CD4-positive, alpha-beta T cell treated with Interleukin-12 subunit alpha and Interleukin-12 subunit beta, for 1 hour (primary cell): ENCODE data around the gene C5.
A peak's percentile ranks its signal among the peaks of the same experiment; 100 is the strongest.
"Not testable (repeated sequence)": the region's sequence is repeated elsewhere in the genome, so short reads cannot be mapped to it uniquely, and the experiment has no call there.

ENCODE experiments used
- DNase-seq: peaks from one replicate; pipeline ENCODE4 v3.0.0-alpha.2; 2020

The C5 gene

DNA sequence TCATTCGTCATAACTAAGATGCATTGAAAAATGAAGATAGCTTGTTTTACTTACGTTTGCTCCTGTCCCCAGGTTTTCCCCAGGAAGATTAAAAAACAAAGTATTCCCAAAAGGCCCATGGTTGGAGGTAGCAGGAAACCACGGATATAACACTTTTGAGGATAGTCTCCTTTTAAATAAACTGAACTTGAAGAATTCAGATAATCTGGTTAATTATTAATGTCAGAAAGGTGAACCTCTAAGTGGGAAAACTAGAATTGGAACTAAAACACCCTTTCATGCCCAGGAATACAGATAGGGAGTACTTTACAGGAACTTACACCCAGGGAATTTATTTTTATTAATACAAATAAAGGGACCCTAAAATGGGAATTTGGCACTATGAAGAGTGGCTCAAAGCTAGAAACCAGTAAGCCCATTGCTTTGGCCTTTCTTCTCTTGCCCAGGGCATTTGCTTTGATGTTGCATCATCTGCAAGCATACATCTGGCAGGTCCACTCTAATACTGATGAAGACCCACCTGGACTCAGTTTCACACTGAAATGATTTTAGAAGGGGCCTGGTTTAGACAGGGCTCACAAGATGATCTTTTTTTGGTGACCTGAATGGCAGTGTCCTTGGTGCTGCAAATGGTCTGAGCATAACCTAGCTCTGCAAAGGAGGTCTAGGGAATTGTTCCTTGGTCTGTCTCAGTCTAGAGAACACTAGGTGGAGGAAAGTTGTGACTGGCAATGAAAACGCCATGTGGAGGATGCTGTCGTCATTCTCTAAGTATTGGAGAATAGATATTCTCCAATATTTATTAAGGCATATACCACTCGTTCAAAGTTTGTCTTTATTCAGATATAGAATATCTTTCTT is at the start of gene C5:
C5 (minus strand) TSS at position 148 of the 861 bp plus-strand sequence; CDS start at position 119, 29 bp downstream.
- DNase-seq = no peak

DNA sequence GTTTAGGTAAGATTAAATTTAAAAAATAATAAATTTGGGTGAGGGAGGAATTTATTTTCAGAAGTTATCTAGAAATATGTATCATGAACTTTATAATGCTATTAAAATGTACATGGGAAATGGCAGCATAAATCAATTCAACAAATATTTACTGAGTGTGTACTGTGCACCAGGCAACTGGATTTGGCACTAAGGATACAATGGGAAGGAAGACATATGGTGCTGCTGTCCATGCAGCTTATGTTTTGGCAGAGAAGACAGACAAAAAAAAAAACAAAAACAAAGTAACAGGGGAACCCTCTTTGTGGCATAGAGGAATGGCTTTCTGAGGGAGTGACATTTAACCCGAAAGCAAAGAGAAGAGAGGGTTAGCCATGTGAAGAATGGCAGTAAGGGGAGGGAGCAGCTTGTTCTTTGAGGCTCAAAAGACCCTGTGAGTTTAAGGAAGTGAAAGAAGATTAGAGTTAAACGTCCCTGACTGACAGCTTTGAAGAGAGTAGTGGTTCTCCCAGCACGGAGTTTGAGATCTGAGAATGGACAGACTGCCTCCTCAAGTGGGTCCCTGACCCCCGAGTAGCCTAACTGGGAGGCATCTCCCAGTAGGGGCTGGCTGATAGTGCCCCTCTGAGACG is 48.6 kb upstream of the C5 start:
- DNase-seq = no peak

DNA sequence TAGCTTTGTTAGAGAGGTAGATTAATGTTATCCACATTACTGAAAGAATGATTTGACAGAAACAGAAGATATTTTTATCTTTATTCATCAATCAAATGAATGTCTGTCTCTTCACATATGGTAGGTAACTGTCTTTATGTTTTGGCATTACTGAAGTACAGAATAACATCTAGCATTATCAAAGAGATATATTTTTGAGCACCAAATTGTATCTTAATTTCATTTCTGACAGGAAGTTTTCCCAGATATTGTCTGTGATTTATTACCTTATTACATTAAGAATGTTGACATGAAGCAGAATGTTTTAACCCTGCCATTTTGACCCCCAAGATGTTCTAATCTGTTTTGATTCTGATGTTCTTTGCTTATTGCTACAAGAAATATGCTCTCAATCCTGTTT is 45.0 kb upstream of the C5 start:
- no peak for DNase-seq

DNA sequence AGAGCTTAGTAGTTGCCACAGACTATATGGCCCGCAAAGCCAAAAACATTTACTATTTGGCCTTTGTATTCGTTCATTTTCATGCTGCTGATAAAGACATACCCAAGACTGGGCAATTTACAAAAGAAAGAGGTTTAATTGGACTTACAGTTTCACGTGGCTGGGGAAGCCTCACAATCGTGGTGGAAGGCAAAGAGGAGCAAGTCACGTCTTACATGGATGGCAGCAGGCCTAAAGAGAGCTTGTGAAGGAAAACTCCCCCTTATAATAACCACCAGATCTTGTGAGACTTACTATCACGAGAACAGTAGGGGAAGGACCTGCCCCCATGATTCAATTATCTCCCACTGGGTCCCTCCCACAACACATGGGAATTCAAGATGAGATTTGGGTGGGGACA is 40.7 kb upstream of the C5 start:
- not testable (repeated sequence) for DNase-seq

DNA sequence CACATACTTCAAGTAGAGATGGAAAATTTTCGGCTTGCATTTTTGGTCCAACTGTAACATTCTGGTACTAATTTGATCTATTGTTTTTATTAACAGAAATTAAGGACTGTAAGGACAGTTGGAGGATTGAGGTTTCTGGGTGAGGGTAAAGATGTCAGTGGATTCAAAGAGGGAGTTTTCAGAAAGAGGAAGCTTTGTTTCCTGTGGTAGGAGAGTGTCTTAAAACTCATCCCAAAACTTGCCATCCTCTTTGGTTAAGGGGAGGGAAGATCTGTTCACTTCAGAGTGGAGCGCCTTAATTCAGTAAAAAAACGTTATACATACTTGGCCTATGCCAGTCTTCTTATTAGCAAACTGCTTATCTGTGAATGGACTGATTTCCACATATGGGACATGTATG is 38.5 kb upstream of the C5 start:
- no peak for DNase-seq

DNA sequence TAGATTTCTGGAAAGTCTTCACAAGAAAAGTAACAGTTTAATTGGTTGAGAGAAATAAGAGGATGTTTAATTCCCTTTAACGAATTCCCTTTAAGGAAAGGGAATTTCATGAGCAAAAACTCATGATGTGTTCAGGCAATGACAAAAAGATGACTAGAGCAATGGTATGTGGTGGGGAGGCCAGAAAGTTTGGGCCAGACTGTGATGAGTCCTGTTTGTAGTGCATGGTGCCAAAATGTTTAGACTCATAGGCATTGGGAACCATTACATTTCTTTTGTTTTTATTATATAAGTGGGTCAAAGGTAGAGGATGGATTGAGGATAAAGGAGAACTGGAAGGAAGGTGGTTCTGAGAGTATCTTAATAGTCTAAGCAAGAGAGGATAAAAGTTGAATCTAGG is 35.6 kb upstream of the C5 start:
- DNase-seq = no peak

DNA sequence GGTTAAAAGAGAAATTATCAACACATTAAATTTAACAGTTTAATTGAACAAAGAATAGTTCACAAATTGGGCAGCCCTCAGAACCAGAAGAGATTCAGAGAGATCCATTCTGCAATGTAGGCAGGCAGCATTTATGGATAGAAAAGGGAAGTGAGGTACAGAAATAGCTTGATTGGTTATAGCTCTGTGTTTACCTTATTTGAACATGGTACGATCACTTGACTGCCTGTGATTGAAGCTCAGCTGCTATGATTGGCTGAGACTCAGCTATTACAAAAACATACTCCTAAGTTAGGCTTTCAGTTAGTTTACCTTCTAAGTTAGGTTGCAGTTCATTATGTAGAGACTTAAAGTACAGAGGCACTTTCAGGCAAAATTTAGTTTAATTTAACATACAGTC is 32.0 kb upstream of the C5 start:
- no peak for DNase-seq

DNA sequence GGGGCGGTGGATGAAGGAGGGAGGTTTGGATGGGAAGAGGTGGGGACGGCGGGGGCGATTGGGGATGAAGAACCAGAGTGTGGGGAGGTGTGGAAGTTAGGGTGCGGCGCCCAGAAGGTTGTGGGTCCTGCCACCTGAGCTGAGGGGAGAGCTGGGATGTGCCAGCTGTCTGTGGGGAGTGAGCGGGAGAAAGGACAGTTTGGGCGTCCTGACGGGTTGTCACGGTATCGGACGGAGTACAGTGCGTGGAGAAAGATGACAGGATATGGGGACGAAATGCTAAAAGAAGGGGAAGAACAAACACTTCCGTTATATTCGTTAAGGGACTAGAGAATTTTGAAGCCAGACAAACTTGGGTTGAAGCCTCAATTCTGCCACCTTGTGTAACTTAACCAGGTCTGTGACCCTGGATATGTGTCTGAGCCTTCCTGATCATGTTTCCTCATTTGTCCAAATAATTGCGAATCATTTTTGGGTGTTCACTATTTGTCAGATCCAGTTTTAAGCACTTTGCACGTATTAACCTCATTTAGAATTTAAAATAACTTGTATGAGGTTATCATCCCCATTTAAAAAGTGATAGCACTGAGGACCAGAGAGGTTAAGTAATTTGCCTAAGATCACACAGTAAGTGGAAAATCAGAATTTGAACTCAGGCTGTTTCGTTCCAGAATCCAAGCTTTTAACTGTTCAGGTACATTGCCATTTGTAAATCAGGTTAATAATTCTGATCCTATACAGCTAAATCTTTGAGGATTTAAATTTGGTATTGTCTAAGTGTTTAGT is 25.4 kb upstream of the C5 start:
- DNase-seq = peak; percentile 45

DNA sequence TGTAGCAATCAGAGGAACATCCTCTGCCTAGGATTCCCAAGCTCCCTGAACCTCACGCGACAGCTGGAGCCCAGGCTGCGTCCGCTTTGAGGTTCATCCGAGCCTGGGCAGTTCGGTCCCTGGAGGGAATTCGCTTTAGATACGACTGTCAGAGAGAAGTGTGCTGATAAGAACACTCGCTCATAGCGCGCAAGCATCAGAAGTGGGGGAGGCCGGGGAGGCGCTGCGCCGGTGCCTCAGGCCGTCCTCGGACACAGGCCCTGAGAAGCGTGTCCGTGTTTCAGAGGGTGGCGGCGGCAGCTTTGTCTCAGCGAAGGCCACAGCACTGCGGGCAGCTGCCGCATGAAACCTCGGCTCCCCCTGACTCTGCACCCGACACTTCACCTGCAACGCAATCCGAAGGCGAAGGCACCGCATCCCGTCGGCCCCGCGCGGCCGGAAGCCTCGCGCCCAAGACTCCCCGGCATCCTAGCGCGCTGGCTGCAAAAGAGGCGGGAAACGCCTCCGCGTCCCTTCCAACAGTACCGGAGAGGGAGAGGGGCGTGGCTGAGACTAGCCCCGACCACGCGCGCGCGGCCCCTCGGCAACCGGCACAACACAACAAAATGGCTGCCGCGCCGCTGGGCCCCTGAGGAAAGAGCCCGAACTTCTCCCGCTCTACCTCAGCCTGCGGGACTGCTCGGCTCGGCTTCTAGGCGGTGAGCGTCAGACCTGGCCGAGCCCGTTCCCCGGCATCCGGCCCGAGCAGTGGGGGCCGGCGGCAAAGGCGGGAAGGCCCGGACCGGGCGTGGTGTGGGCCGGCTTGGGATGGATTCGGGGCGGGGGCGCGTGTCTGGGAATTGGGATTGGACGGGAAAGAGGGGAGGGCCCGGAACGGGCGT is 24.5 kb upstream of the C5 start, which contains the start of gene CNTRL:
CNTRL (plus strand) TSS at position 586 of the 881 bp plus-strand sequence. CDS start 13,372 bp downstream, outside the sequence.
- peak; percentile 84 for DNase-seq

DNA sequence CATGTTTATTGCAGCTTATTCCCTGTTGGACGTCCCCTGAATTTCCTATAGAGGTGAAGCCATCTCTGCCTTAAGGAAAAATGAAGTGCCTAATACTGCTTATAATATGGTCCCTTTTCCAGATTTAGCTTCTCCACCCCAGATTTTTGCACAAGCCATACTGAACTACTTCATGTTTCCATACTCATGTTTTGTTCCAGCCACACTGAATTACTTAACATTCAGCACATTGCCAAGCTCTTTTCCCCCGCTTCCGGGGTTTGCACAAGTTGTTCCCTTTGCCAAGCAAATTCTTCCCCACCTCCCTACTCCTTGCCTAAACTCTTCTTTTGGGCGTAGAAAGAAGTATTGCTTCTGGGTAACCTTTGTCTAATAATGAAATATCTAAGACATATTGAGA is 23.0 kb upstream of the C5 start:
- DNase-seq = no peak

DNA sequence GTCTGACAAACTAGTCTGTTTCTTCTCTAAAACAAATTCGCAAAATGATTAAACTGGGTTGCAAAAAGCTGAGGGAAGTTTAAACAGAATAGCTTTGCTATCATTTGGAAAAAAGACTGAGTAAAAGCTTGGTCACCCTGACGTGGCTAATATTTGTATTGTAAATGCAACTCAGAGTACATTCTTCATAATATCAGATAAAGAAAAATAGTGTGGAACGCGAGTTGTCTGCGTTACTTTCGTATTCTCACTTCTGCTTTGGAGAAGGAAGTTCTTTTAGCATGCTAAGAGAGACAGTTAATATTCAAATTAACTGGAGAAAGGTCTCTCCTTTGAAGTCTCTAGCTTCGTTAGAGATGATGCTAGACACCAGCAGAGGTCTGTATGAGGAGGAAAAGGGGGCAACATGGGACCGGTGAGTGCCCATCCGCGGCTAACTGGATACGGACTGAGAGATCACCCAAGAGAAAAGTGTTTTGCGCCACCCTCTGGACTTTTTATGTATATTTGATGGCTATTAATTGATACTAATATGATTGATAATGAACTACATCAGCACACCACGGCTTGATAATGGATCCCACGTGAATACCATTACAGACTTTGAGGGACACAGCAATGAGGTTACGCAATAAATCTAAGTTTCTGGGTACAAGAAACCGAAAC is 21.8 kb upstream of the C5 start:
- peak; percentile 67 for DNase-seq

DNA sequence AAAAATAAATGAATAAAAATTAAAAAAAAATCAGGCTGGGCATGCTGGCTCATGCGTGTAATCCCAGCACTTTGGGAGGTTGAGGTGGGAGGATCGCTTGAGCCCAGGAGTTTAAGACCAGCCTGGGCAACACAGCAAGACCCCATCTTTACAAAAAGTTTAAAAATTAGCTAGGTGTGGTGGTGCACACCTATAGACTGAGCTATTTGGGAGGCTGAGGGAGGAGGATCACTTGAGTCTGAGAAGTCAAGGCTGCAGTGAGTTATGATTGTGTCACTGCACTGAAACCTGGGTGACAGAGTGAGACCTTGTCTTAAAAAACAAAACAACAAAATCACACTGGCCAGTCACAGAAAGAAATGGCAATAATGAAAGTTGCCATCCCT is 21.3 kb upstream of the C5 start:
- peak; percentile 6 for DNase-seq

DNA sequence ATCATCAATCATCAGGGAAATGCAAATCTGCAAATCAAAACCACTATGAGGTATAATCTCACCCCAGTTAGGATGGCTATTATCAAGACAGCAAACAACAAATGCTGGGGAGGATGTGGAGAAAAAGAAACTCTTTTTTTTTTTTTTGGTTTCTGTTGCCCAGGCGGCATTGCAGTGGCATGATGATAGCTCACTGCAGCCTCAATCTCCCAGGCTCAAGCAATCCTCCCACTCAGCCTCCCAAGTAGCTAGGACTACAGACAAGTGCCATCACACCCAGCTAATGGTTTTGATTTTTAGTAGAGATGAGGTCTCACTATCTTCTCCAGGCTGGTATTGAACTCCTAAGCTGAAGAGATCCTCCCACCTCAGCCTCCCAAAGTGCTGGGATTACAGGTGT is 19.3 kb upstream of the C5 start:
- DNase-seq = no peak

DNA sequence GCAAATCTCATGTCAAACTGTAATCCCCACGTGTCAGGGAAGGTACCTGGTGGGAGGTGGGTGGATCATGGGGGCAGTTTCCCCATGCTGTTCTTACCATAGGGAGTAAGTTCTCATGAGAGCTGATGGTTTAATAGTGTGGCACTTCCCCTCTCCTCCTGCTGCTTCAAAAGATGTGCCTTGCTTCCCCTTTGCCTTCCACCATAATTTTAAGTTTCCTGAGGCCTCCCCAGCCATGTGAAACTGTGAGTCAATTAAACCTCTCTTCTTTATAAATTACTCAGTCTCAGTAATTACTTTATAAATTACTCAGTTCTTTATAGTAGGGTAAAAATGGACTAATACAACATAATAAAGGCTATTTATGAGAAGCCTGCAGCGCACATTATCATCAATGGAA is 17.6 kb upstream of the C5 start:
- DNase-seq = no peak

DNA sequence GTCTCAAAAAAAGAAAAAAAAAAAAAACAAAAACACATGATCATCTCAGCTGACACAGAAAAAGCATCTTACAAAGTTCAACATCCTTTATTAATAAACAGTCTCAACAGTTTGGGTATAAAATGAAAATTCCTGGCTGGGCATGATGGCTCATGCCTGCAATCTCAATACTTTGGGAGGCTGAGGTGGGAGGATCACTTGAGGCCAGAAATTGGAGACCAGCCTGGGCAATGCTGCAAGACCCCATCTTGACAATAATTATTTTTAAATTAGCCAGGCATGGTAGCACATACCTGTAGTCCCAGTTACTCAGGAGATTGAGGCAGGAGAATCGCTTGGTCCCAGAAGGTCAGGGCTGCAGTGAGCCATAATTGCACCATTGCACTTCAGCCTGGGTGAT is 16.8 kb upstream of the C5 start:
- no peak for DNase-seq

DNA sequence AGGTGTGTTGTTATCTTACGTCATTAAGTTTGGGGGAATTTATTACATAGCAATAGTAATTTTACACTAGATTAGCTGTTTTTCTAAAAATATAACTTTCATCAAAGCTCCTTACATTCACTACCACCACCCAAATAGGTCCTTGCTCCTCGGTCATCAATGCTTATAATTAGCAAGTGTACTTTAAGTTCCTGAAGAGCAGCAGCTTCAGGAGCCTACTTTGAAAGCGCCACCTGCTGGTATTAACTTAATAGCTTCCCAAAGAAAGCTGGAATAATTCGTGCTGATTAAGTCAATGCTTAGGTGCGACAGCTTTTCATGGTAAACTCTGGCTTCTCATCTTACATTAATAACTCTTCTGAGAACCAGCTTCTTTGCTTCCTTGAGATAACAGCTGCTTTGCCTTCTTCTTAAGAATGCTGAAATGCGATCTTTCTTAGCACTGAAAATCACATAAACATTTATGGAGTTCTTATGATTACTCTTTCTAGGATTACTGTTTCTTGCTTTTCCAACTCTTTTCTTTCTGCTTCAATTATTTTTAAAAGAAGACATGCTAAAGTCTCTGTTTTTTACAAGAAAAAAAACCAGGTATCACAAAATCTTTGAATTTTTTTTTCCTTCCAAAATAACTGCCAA is 10.0 kb upstream of the C5 start:
- peak; percentile 69 for DNase-seq

DNA sequence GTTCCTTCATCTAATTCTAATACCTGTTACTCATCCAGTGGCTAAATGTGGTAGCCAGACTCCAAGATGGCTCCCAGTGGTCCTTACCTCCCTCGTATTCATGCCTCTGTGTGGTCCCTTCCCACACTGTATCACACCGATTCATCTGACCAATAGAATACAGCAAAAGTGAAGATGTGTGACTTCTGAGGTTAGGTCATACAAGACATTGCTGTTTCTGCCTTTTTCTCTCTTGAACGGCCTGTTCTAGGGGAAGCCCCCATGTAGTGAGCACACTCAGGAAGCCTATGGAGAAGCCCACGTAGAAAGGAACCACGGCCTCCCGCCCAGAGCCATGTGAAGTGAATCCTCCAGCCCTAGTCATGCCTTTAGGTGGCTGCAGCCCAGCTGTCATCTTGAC is 9.4 kb upstream of the C5 start:
- no peak for DNase-seq

DNA sequence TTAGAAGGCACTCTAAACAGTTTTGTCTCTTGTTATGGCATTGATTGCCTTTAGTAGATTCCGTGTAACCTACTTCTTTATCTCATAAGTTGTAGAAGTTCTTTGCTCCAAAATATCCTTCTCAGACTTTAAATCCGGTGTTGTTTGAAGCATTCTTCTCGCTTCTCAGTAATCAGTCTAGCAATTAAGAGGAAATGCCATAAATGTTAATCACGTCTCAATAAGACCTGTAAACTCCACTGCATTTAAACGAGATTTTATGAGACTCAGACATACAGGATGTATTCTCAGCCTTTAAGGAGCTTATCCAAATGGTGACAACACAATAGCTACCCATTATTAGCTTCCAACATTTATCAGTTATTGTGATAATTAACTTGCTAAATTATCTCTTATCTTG is 7.7 kb upstream of the C5 start:
- no peak for DNase-seq

DNA sequence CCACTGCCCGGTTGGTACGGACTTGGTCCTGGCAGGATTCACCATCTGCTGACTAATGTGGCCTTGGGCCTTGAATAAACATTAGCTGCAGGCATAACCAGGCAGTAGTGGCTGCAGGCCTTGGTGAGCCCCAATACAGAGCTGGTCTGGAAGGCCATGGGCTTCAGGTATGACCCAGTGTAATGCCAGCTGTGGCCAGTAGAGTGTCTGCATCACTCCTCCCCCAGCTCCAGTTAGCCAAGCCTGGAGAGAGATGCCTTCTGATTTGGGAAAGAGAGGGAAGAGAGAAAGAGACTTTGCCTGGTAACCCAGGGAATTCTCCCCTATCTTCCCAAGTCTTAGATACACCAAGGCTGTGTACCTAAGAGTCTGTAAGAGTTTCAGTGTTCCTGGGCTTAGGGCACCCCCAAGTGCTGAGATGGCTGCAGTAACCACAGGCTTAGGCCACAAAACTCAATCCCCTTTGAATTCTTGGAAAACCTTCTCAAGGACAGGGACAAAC is 5.6 kb upstream of the C5 start:
- no peak for DNase-seq

DNA sequence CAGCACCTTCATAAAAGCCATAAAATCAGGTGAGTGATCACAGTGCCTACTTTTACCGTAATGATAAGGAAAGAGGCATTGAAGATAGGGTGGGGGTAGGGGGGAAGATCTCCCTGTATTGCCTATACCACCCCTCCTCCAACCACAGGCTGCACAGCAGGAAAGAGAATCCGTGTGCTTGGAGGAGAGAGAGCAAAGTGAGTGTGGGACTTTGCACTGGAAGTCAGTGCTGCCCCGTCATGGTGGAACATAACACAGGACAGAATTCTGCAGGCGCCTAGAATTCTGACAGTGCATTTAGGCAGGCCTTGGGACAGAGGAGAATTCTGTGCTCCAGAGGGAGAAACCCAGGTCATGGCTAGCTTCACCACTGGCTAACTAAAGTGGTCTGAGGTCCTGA is 3.5 kb upstream of the C5 start:
- DNase-seq = no peak

DNA sequence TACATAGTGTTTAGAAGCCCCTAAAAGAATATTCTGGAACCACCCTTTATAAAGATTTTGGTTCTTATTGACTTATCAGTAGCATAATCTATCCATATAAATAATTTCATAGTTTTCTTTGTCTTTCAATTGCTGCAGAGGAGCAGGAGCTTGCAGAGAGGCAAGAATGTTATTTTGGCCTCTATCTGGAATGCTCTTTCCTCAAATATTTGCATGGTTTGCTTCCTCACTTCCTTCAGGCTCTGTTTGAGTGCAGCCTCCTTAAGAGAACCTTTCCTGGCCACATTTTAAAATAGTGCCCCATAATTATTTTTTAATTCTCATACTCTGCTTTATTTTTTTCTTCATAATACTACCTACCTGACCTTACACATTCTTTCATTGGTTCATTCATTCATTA is 1.5 kb downstream of the C5 start:
- DNase-seq = no peak
